Epithelial cell of esophagus (primary cell): ENCODE data around the gene MELTF.

ENCODE experiments used
- DNase-seq: peaks from one replicate; pipeline ENCODE4 v3.0.0; 2010; ENCODE audit warnings: low read depth
- H3K4me3 ChIP-seq: 2 replicates; pipeline ENCODE4 v1.5.1; 2011; ENCODE audit warnings: mild to moderate bottlenecking, low read length, control low read depth
- TF ChIP-seq, protein P1 (sequence below): IDR thresholded peaks from 2 replicates; pipeline ENCODE4 v1.5.1; 2011; ENCODE audit warnings: low read depth, mild to moderate bottlenecking, low read length, control low read depth, inconsistent platforms; ENCODE audit not compliant: insufficient read depth; ENCODE audit errors: missing control alignments

The MELTF gene

DNA sequence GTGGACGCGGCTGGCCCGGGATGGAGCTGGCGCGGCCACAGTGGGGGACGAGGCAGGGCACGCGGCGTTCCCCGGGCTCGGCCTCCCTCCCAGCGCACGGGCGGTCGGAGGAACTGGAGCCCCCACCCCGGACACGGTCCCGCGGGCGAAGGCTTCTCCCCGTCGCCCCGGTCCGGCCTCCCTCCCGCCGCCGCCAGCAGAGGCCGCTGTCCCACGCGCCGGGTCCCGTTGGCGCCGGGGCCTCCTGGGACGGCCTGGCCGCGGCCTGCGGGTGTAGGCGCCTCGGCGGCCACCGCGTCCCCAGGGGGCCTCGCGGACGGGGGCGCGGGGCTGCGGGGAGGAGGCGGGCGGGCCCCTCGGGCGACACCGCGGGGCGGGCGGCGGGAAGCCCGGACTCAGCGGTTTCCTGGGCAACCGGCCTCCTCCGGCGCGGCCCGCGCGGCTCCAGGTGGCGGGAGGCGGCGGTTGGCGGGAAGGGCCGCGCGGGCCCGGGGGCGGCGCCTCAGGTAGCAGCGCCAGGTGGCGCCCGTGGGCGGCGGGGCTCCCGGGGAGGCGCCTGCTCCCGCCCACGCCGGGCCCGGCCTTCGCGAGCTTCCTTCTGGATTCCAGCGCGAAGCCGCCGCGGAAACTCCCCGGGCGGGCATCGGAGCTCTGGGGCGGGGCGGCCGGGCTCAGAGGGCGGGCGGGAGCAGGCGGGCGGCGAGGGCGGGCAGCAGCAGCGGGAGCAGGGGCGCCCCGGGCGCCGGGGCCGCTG is 26.7 kb downstream of the MELTF start:
- peak overlapping the region; percentile 59 for H3K4me3 ChIP-seq
- DNase-seq = peak; percentile 91

DNA sequence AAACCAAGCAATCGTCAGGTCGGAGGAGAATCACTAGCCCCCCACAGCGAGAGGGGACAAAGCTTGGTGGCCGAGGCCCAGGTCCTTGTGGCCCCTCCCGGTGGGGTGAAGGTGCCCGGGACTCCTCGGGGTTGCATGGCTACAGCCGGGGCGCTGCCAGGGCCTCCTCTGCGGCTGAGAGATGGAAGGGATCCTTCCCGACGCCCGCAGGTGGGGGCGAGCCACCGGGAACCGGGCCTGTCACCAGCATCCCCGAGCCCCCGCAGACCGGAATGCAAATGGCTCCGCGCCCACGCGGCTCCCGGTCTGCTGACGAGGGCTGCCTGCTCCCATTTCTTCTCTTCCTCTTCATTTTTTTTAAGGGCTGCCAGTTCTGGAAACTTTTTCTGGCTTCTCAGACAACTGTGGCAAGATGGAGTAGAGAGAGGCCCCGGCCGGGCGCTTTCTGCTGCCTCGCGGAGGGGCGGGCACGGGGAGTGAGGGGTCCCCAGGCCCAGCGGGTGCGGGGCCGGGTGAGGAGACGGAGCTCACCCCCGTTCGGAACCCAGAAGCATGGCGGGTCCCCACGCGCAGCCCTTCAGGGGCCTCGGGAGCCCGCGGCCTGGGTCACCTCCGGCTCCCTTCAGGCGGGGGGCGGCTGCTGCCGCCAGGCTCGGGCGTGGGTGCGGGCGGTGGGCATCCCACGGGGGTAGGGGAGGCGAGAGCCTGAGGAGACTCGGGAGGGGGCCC is 27.5 kb downstream of the MELTF start:
- TF ChIP-seq, protein P1, sequence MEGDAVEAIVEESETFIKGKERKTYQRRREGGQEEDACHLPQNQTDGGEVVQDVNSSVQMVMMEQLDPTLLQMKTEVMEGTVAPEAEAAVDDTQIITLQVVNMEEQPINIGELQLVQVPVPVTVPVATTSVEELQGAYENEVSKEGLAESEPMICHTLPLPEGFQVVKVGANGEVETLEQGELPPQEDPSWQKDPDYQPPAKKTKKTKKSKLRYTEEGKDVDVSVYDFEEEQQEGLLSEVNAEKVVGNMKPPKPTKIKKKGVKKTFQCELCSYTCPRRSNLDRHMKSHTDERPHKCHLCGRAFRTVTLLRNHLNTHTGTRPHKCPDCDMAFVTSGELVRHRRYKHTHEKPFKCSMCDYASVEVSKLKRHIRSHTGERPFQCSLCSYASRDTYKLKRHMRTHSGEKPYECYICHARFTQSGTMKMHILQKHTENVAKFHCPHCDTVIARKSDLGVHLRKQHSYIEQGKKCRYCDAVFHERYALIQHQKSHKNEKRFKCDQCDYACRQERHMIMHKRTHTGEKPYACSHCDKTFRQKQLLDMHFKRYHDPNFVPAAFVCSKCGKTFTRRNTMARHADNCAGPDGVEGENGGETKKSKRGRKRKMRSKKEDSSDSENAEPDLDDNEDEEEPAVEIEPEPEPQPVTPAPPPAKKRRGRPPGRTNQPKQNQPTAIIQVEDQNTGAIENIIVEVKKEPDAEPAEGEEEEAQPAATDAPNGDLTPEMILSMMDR = no peak
- peak; percentile 22 for DNase-seq
- H3K4me3 ChIP-seq = peak overlapping the region; percentile 24

More for the DNA sequence above, 26.7 kb downstream of the MELTF start:
- TF ChIP-seq, protein P1 = peak; percentile 23

DNA sequence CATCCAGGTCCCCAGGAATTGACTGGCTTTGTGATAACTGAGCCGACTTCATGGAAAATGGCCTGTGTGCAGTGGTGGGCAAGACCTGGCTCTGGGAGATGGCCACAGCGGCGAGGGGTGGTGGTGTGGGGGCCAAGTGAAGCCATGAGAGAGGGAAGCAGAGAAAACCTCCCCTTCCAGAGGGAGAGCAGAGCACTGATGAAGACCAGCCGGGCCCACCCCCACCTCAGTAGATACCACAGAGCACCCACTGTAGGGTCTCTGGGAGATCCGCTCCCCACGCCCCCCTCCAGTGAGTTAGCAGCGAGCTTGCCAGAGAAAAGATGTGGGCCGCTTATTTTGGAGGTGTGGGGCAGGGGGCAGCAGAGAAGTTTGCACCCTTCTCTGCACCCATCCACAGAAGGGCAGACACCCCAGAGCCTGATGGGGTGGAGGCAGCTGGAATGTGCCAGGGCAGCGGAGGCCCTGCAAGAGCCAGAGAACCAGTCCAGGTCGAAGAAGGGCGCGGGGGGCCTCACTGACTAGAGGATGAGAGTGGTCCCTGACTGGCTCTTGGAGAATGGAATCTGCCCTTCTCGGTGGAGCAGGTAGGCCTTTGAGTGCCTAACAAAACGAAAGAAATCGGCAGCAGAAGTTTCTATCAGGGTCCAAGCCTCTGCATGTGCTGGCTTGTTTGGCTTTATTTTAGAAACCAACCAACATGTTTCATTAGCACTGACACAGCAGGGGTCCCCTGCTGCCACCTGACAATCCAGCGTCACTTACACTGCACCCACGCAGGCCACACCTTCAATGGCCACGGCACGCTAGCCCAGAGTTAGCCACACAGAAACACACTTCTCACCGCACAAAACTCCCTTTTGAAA is 28.3 kb downstream of the MELTF start:
- H3K4me3 ChIP-seq = peak overlapping the region; percentile 24
- peak; percentile 49 for DNase-seq

DNA sequence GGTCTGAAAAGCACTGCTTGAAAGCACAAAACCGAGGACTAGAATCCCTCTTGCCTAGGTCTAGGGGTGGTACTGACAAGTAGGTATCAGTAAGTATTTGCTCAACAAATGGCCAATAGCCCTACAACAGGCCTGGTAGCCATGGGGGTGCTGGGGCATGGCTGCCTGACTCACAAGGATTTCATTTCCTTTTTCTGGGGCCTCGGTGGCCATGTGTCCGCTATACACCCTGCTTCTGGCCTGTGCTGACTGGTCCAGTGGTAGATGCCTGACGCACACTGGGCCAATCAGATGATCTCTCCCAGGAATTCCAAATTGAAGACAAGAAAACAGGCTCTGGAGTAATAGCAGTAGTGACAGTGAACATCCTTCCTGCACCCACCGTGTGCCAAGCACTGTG is 29.4 kb downstream of the MELTF start:
- DNase-seq = peak; percentile 74
- no peak overlapping the region for H3K4me3 ChIP-seq
- TF ChIP-seq, protein P1 = no peak

More for the DNA sequence above, 28.3 kb downstream of the MELTF start:
- TF ChIP-seq, protein P1 = no peak

DNA sequence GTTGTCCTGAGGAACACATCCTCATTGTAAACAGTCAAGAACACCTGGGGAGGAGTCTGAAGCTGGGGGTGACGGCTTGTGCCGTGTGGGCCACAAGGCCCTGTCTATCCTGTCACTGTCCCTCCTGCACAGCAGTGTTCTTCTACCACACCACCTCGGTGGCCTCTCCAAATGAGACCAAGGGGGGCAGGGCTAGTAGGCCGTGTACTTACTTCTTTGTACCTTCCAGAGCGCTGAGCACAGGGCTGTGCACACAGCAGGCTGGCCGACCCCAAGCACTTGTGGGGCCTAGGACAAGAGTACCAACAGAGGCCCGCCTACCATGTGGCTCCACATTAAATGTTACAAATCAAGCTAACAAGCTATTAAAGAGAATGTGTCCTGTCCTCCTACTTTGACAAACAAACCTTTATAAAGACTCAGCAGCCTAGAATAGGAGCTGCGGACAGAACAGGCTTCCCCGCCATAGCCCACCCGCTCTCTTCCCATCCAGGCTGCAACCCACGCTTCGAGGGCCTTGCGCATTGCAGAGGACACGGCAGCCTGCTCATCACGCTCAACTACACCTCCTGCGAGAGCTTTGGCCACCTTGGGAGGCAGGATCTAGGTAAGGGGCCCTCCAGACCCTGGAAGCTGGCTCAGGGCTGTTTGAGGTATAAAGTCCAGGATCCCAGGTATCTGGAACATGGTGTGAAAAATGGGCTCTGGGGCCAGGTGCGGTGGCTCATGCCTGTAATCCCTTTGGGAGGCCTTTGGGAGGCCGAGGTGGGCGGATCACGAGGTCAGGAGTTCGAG is 30.5 kb downstream of the MELTF start:
- H3K4me3 ChIP-seq = no peak overlapping the region
- no peak for DNase-seq
- TF ChIP-seq, protein P1 = no peak

DNA sequence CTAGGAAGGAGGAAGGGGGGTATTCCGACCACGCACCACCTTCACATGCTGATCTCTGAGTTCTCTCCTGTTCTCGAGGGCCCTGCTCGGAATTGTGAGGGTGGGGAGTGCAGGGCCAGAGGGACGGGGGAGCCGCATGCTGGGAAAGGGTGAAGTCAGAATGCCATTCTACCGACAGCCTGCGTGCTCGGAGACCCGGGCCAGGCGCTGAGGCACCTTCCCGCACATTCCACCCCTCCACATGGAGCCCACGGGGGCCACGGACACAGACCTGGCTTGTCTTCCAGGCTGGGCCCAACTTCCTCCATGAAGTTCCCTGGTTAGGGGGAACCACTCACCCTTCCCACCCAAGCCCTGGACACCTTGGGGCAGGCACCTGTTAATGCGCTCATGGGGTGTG is 32.3 kb downstream of the MELTF start:
- DNase-seq = no peak
- H3K4me3 ChIP-seq = no peak overlapping the region
- TF ChIP-seq, protein P1 = no peak
